ENCODE data around the gene TRPM3.

DNA sequence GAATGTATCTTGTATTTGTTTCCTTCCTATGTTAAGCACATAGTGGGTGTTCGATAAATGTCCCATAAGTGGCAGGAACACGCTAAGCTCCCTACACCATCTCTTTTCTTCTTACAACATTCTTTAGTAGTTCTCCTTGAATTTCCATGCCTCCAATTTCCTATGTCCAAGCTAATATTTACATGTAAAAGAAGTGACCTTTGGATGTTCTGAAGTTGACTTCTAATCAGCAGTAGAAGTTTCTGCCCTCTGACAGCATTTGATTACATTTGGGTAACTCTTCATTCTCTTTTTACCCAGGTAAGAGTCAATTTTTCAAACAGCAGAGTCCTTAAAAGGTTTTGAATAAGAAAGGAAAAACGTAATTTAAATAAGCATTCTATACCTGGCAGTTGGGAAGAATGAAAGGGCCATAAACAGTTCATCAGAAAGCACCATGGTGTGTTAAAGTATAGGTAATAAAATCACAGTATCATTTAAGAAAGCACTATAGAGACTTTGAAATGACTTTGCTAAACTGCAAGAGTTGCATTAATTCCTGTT lies 78.9 kb downstream of the TRPM3 start:
- TF ChIP-seq, protein P1, sequence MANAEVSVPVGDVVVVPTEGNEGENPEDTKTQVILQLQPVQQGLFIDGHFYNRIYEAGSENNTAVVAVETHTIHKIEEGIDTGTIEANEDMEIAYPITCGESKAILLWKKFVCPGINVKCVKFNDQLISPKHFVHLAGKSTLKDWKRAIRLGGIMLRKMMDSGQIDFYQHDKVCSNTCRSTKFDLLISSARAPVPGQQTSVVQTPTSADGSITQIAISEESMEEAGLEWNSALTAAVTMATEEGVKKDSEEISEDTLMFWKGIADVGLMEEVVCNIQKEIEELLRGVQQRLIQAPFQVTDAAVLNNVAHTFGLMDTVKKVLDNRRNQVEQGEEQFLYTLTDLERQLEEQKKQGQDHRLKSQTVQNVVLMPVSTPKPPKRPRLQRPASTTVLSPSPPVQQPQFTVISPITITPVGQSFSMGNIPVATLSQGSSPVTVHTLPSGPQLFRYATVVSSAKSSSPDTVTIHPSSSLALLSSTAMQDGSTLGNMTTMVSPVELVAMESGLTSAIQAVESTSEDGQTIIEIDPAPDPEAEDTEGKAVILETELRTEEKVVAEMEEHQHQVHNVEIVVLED (CRISPR knock-in tag; IDR thresholded peaks at IDR 0.05; ENCODE audit: borderline replicate concordance) = no peak
- TF ChIP-seq TGIF2 (CRISPR knock-in tag; IDR thresholded peaks at IDR 0.05) (no peak), YY1 (IDR thresholded peaks at IDR 0.05; ENCODE audit: insufficient read depth, insufficient replicate concordance, low read depth, low read length) (no peak), GABPB1 (CRISPR knock-in tag; IDR thresholded peaks at IDR 0.05) (no peak), POLR2AphosphoS5 (IDR thresholded peaks at IDR 0.05; ENCODE audit: low read depth, low read length) (no peak), GABPA (IDR thresholded peaks at IDR 0.05; ENCODE audit: low read depth, low read length) (no peak), GABPA (CRISPR knock-in tag; IDR thresholded peaks at IDR 0.05; ENCODE audit: low read depth) (no peak), ZNF3 (CRISPR knock-in tag; IDR thresholded peaks at IDR 0.05) (no peak)
- TF ChIP-seq, protein P2, sequence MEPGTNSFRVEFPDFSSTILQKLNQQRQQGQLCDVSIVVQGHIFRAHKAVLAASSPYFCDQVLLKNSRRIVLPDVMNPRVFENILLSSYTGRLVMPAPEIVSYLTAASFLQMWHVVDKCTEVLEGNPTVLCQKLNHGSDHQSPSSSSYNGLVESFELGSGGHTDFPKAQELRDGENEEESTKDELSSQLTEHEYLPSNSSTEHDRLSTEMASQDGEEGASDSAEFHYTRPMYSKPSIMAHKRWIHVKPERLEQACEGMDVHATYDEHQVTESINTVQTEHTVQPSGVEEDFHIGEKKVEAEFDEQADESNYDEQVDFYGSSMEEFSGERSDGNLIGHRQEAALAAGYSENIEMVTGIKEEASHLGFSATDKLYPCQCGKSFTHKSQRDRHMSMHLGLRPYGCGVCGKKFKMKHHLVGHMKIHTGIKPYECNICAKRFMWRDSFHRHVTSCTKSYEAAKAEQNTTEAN (CRISPR knock-in tag; conservative IDR thresholded peaks at IDR 0.05) = no peak

Measured in HepG2 (cell line).